DOHH2 (cell line): ENCODE data around the gene VANGL2.

Experiments used
- H3F3A ChIP-seq: fragments of 200-600 bp; sonication (generic), shearing (Covaris generic); 2 replicates; pipeline ENCODE4 v1.6.0; 2016; ENCODE audit warnings: antibody characterized with exemption, mild to moderate bottlenecking; ENCODE audit not compliant: control insufficient read depth, insufficient read depth
- H3K27ac ChIP-seq: fragments of 200-600 bp; sonication (generic); 2 replicates; pipeline ENCODE4 v1.5.1; 2014; ENCODE audit warnings: low read depth, mild to moderate bottlenecking, low read length, moderate library complexity
- H3K27me3 ChIP-seq: fragments of 200-600 bp; sonication (generic); 2 replicates; pipeline ENCODE4 v1.6.1; 2014; ENCODE audit warnings: mild to moderate bottlenecking, low read length, mixed read lengths; ENCODE audit not compliant: control insufficient read depth
- H3K36me3 ChIP-seq: fragments of 200-600 bp; sonication (generic); 2 replicates; pipeline ENCODE4 v1.6.1; 2014; ENCODE audit warnings: mild to moderate bottlenecking, low read length, moderate library complexity, mixed read lengths; ENCODE audit not compliant: control insufficient read depth
- H3K4me1 ChIP-seq: fragments of 200-600 bp; sonication (generic); 2 replicates; pipeline ENCODE4 v1.6.1; 2014; ENCODE audit warnings: mild to moderate bottlenecking, low read length, mixed read lengths; ENCODE audit not compliant: control insufficient read depth
- H3K4me2 ChIP-seq: fragments of 200-600 bp; sonication (generic); 2 replicates; pipeline ENCODE4 v1.6.0; 2014; ENCODE audit warnings: mild to moderate bottlenecking, low read length, moderate library complexity
- H3K4me3 ChIP-seq: fragments of 200-600 bp; sonication (generic); 2 replicates; pipeline ENCODE4 v1.5.1; 2014; ENCODE audit warnings: mild to moderate bottlenecking, low read length, mixed read lengths
- H3K79me2 ChIP-seq: fragments of 200-600 bp; sonication (generic); 2 replicates; pipeline ENCODE4 v1.6.1; 2014; ENCODE audit warnings: mild to moderate bottlenecking, low read length, mixed read lengths; ENCODE audit not compliant: control insufficient read depth
- H3K9me2 ChIP-seq: fragments of 200-600 bp; sonication (generic); replicated peaks from 2 replicates; pipeline ENCODE4 v1.6.1; 2014; ENCODE audit warnings: mild to moderate bottlenecking, low read length, mixed read lengths; ENCODE audit not compliant: control insufficient read depth
- H3K9me3 ChIP-seq: fragments of 200-600 bp; sonication (generic); 2 replicates; pipeline ENCODE4 v1.6.1; 2014; ENCODE audit warnings: antibody characterized with exemption, low read length, mixed read lengths; ENCODE audit not compliant: control insufficient read depth, insufficient read depth
- H4K20me1 ChIP-seq: fragments of 200-600 bp; sonication (generic); 2 replicates; pipeline ENCODE4 v1.6.0; 2014; ENCODE audit warnings: low read depth, mild to moderate bottlenecking, antibody characterized with exemption, low read length, moderate library complexity; ENCODE audit not compliant: control insufficient read depth, insufficient read depth
- CTCF ChIP-seq: fragments of 200-600 bp; sonication (generic); IDR thresholded peaks from one replicate; pipeline ENCODE4 v1.5.1; 2014; ENCODE audit warnings: antibody characterized with exemption, mild to moderate bottlenecking, low read depth, low read length; ENCODE audit not compliant: poor library complexity, severe bottlenecking
- EZH2phosphoT487 ChIP-seq: fragments of 200-600 bp; sonication (generic); IDR thresholded peaks from 2 replicates; pipeline ENCODE4 v1.6.1; 2017; ENCODE audit warnings: borderline replicate concordance, mild to moderate bottlenecking, antibody characterized with exemption, low read length, moderate library complexity, mixed read lengths

The VANGL2 gene

DNA sequence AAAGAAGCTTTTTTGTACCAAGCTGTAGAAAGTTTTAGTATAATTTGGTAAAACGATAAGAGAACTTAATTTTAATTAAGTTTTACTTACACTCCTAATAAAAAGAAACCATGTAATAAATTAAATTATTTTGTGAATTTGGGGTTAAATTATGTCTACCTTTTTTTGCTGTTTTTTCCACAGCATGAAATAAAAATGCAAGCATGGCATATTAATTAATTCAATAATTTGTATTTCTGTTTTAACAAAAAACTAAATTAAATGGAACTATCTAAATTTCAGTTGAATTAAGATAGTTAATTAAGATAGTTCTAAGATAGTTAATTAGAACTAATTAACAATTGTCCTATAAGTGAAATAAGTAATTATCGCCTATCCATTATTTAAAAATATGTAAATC is 39.4 kb downstream of the VANGL2 start:
- Histone ChIP-seq H4K20me1 (no peaks in the 10 kb centered on the region), H3K27ac (no peak overlapping the region), H3K4me3 (no peak overlapping the region), H3K4me1 (peaks cover 55% of the 10 kb centered on the region), H3K9me3 (peaks cover 3% of the 10 kb centered on the region; the same call in 1 of the 2 replicates), H3K4me2 (no peak overlapping the region), H3K27me3 (no peaks in the 10 kb centered on the region), H3K36me3 (no peaks in the 10 kb centered on the region; the same call in 1 of the 2 replicates), H3K79me2 (no peaks in the 10 kb centered on the region), H3K9me2 (no peaks in the 10 kb centered on the region), H3F3A (peaks cover 9% of the 10 kb centered on the region; the same call in 1 of the 2 replicates)
- TF ChIP-seq CTCF (no peak), EZH2phosphoT487 (no peak)

DNA sequence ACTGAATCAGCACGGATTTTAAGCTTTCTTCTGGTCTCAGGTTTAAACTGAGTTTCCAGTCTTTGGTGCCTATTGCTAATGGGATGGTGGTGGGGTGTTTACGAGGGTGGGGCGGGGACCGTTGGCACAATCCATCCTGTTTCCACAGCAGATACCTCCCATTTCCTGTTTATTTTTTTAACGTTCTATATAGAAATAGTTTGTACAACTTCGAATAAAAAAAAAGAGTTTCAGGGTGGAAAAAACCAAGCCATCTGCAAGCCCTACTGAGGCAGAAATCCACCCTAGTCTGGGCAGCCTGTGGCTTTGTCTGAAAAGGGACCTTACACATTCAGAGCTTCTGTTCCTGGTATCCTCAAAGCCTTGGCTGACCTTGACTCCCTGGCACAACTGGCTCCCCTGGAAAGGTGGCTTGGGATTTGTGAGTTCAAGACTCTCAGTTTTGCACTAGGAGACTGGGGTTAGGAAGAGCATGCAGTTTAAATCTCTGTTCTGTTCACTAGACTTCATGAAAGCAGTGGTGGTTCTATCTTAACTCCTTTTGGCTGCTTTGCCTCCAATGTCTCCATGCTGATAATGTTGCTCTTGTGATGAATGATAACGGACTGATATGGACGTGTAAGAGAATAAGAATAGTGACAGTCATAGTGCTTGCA is 46.7 kb downstream of the VANGL2 start:
- H3K36me3 ChIP-seq: no peaks in the 10 kb centered on the region
- H3K27ac ChIP-seq: peak overlapping the region; percentile 40
- H3K79me2 ChIP-seq: no peaks in the 10 kb centered on the region
- no peaks in the 10 kb centered on the region for H4K20me1 ChIP-seq
- peaks cover 16% of the 10 kb centered on the region; the same call in 1 of the 2 replicates for H3F3A ChIP-seq
- no peaks in the 10 kb centered on the region for H3K9me2 ChIP-seq
- TF ChIP-seq EZH2phosphoT487: no peak
- TF ChIP-seq CTCF: no peak
- peak overlapping the region; percentile 54 for H3K4me2 ChIP-seq
- H3K4me3 ChIP-seq: peak overlapping the region; percentile 43
- no peaks in the 10 kb centered on the region for H3K9me3 ChIP-seq
- H3K4me1 ChIP-seq: peaks cover 68% of the 10 kb centered on the region
- H3K27me3 ChIP-seq: no peaks in the 10 kb centered on the region

DNA sequence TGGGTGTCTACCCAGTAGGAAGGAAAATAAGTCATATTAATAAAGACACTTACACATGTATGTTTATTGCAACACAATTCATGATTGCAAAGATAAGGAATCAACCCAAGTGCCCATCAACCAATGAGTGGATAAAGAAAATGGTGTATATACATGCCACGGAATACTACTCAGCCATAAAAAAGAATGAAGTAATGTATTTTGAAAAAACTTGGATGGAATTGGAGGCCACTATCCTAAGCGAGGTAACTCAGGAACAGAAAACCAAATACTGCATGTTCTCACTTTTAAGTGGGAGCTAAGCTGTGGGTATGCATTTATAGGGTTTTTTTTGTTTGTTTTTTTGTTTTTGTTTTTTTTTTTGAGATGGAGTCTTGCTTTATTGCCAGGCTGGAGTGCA is 49.1 kb downstream of the VANGL2 start:
- Histone ChIP-seq H3K27ac (no peak overlapping the region), H3F3A (peaks cover 9% of the 10 kb centered on the region; the same call in 1 of the 2 replicates), H3K9me2 (no peaks in the 10 kb centered on the region), H3K27me3 (no peaks in the 10 kb centered on the region), H3K36me3 (no peaks in the 10 kb centered on the region), H3K9me3 (no peaks in the 10 kb centered on the region), H4K20me1 (no peaks in the 10 kb centered on the region), H3K79me2 (no peaks in the 10 kb centered on the region), H3K4me2 (no peak overlapping the region), H3K4me3 (no peak overlapping the region), H3K4me1 (peaks cover 64% of the 10 kb centered on the region)
- TF ChIP-seq CTCF: no peak
- no peak for TF ChIP-seq EZH2phosphoT487
